T-cell (primary cell): ENCODE data around the gene FAM135A. TPM values are rescaled to one million over a fixed set of nuclear protein-coding genes. Genes with fewer than 3 reads are reported as not detected.

Experiments
- ATAC-seq, 4 experiments: fragments of 200-7000 bp in 3 of 4; fragments of 150-1000 bp in 1 of 4; cut with Tn5 transposase; replicated peaks in 1 of 4; 1 replicate in 3 of 4; 2 replicates in 1 of 4; pipeline ENCODE4 v1.10.0; 2021; ENCODE audit warnings: moderate library complexity in 3 of 4, mild to moderate bottlenecking in 2 of 4, moderate number of reproducible peaks in 1 of 4
- CTCF ChIA-PET, 2 donors: fragments of 300-600 bp; sonication (Branson Sonifier 250); formaldehyde crosslinking; loops; one replicate each; lab custom pipeline; 2022; ENCODE audit warnings: antibody characterized with exemption in 2 of 2; lab: Charles Lee
- POLR2A ChIA-PET, 2 donors: fragments of 300-600 bp; sonication (Branson Sonifier 250); formaldehyde crosslinking; loops; one replicate each; lab custom pipeline; 2022; ENCODE audit warnings: antibody characterized with exemption in 2 of 2; lab: Charles Lee
- DNase-seq, 35 experiments: peaks; one replicate each; pipeline versions ENCODE4 v3.0.0 to v3.0.0-alpha.2; 2013 to 2023
- H3K27ac ChIP-seq: one replicate; pipeline ENCODE4 v1.5.1; 2013; ENCODE audit warnings: low read length
- H3K27me3 ChIP-seq, 2 experiments: replicated peaks in 1 of 2; 1 replicate in 1 of 2; 2 replicates in 1 of 2; pipeline versions ENCODE4 v1.6.1 to v1.7.0; 2013; ENCODE audit warnings: low read length in 1 of 2, mixed read lengths in 1 of 2; ENCODE audit not compliant: control insufficient read depth in 2 of 2, insufficient read depth in 2 of 2; ENCODE audit errors: extremely low read depth in 1 of 2
- H3K36me3 ChIP-seq, 2 donors: 1 replicate in 1 of 2; 2 replicates in 1 of 2; pipeline versions ENCODE4 v1.6.1 to v1.7.0; 2013; ENCODE audit warnings: low read length in 1 of 2; ENCODE audit not compliant: control insufficient read depth in 2 of 2, insufficient read depth in 1 of 2; ENCODE audit errors: extremely low read depth in 1 of 2
- H3K4me1 ChIP-seq, 2 experiments: 1 replicate in 1 of 2; 2 replicates in 1 of 2; pipeline versions ENCODE4 v1.6.1 to v1.7.0; 2013; ENCODE audit warnings: low read length in 2 of 2, mixed read lengths in 1 of 2; ENCODE audit not compliant: insufficient read depth in 2 of 2, control insufficient read depth in 1 of 2; ENCODE audit errors: extremely low read depth in 1 of 2
- H3K4me3 ChIP-seq, 2 donors: 1 replicate in 1 of 2; 2 replicates in 1 of 2; pipeline versions ENCODE4 v1.5.1 to v1.7.0; 2013; ENCODE audit warnings: mild to moderate bottlenecking in 2 of 2, low read length in 1 of 2, moderate library complexity in 1 of 2; ENCODE audit not compliant: control insufficient read depth in 1 of 2; ENCODE audit errors: extremely low read depth in 1 of 2
- H3K9me3 ChIP-seq: 2 replicates; pipeline ENCODE4 v1.7.0; 2013
- H3K27ac Mint-ChIP-seq, 2 donors: one replicate each; pipeline ENCODE4 v1.8.0; 2020 to 2021; ENCODE audit warnings: mild to moderate bottlenecking in 2 of 2, mixed read lengths in 2 of 2
- H3K27me3 Mint-ChIP-seq, 2 donors: one replicate each; pipeline ENCODE4 v1.8.0; 2021 to 2022; ENCODE audit warnings: mixed read lengths in 2 of 2
- H3K36me3 Mint-ChIP-seq: one replicate; pipeline ENCODE4 v1.8.0; 2021; ENCODE audit warnings: mixed read lengths
- H3K4me1 Mint-ChIP-seq, 3 donors: one replicate each; pipeline ENCODE4 v1.8.0; 2020 to 2022; ENCODE audit warnings: mixed read lengths in 3 of 3, mild to moderate bottlenecking in 1 of 3
- H3K4me3 Mint-ChIP-seq, 3 donors: one replicate each; pipeline ENCODE4 v1.8.0; 2020 to 2022; ENCODE audit warnings: mild to moderate bottlenecking in 3 of 3, mixed read lengths in 3 of 3, moderate library complexity in 3 of 3
- H3K9me3 Mint-ChIP-seq, 3 donors: one replicate each; pipeline ENCODE4 v1.8.0; 2020 to 2022; ENCODE audit warnings: mixed read lengths in 3 of 3
- WGBS: methylation state at CpG from one replicate; pipeline ENCODE4 v1.1.5; 2013; ENCODE audit warnings: missing lambda C conversion rate; ENCODE audit not compliant: insufficient coverage; 5-methylcytosine and 5-hydroxymethylcytosine counted together
- total RNA-seq, 35 experiments: library from RNA in 6 of 35; stranded (reverse) in 6 of 35; fragments of 120-200 nt in 1 of 35; gene quantifications; one replicate each; pipeline versions ENCODE4 v1.2.1 to v1.2.4 and lab custom pipeline; 2013 to 2026

FAM135A gene
- total RNA-seq, 5 donors from 2014 or later (not counting 1 experiment from before 2014, with no cell fraction given): 6.4 to 8.4 (median 7.6) TPM

DNA sequence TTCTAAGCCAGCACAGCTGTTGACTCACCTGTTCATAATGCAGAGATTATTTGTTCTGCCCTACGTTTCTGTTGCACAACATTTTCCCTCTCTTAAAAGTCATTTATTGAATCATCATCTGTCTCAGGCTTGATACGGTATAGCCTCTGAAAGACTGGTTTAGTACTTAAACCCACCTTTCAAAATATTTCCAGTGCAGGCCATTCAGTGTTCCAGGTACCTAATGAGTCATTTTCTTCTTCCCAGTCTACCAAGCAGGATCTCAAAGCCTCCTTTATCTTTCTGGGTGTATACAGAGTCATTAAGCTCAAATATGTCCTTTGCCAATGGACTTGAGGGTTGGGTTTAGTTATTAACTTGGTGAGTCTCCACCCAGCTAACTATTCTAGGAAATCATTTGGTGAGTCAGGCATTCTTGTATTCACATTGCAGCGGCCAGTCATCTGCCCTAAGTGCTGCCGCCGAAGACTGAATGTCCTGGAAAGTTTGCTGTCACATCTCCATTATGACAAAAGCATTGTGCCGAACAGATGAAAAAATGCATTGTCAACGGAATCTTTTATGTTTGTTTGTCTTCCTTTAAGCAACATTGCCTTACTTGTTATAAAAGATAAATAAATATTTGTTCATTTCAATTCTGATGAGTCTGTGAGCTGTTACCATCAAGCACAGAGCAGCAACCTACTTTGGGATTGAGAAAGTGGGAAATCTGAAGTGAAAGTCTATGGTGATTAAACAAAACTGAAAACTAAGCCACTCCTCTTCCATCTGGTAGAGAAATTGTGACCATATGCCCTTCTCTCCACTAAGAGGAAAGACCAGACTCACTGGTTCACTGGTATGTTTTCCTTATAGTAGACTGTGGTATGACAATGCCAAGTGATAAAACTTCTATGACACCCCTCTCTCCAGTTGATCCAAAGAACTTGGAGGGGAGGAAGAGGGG is 14.3 kb upstream of the FAM135A start:
- H3K27me3 ChIP-seq: peaks cover 2% of the 10 kb centered on the region in 2 experiments
- H3K4me1 Mint-ChIP-seq: no peaks in the 10 kb centered on the region
- ChIA-PET POLR2A (no interaction called here), CTCF (no interaction called here)
- no peak overlapping the region for H3K4me3 ChIP-seq
- H3K9me3 Mint-ChIP-seq: no peaks in the 10 kb centered on the region
- DNase-seq (no peak), ATAC-seq (no peak)
- H3K27ac ChIP-seq: no peak overlapping the region
- no peaks in the 10 kb centered on the region for H3K9me3 ChIP-seq
- no peaks in the 10 kb centered on the region for H3K4me1 ChIP-seq
- peaks cover 21 to 32% of the 10 kb centered on the region in 2 donors for H3K27me3 Mint-ChIP-seq
- 84% methylated on average over 5 of the region's 7 CpGs for WGBS
- no peaks in the 10 kb centered on the region for H3K36me3 ChIP-seq
- no peak overlapping the region for H3K4me3 Mint-ChIP-seq
- no peaks in the 10 kb centered on the region for H3K36me3 Mint-ChIP-seq
- no peak overlapping the region for H3K27ac Mint-ChIP-seq

DNA sequence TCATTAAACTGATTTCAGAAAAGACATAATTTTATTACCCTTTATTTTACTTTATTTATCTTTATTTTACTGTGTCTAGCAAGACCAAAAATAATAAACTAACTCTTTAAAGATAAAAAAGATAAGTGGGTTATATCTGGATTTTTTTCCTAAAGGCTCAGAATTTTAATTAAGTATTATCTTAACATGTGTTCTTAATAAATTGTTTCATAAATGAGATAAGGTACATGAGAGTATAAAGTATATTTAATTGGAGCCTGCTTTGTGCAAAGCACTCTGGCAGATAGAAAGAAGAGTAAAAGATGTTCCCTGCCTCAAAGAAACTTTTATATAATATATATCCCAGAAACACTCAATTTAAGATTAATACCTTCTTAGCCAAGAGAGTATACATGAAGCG is 8.7 kb upstream of the FAM135A start:
- DNase-seq (no peak), ATAC-seq (no peak)
- Mint-ChIP-seq H3K27me3 (peaks cover 20 to 21% of the 10 kb centered on the region in 2 donors), H3K27ac (no peak overlapping the region), H3K36me3 (no peaks in the 10 kb centered on the region), H3K9me3 (no peaks in the 10 kb centered on the region), H3K4me1 (no peaks in the 10 kb centered on the region), H3K4me3 (no peak overlapping the region)
- 100% methylated on average over 1 of the region's 1 CpG for WGBS
- Histone ChIP-seq H3K4me1 (no peaks in the 10 kb centered on the region), H3K27me3 (no peaks in the 10 kb centered on the region), H3K36me3 (no peaks in the 10 kb centered on the region), H3K27ac (no peak overlapping the region), H3K4me3 (no peak overlapping the region), H3K9me3 (no peaks in the 10 kb centered on the region)
- ChIA-PET POLR2A (no interaction called here), CTCF (interaction anchor here in 1 of 2 donors (0.6 kb wide), 1 partner anchor 160 kb away, joined by 3 read pairs; no protein-coding TSS in a partner anchor)

DNA sequence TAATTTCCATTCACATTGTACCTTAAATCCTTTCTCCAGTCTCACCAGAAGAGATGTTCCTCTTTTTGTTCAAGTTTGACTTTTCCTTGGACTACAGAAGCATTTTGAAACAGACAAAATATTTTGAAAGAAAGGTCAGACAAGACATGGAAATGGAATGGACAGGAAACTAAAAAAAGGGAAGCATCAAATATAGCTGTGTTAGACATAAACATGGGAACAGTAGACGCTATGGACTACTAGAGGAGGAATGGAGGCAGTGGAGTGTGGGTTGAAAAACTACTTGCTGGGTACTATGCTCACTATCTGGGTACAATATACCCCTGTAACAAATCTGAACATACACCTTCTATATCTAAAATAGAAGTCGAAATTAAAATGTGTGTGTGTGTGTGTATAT is 4.1 kb upstream of the FAM135A start:
- Histone ChIP-seq H3K4me3 (no peak overlapping the region), H3K4me1 (peaks cover 4 to 8% of the 10 kb centered on the region in 2 experiments), H3K27me3 (no peaks in the 10 kb centered on the region), H3K9me3 (no peaks in the 10 kb centered on the region), H3K36me3 (no peaks in the 10 kb centered on the region), H3K27ac (no peak overlapping the region)
- no peak overlapping the region for H3K27ac Mint-ChIP-seq
- POLR2A ChIA-PET: no interaction called here
- peaks cover 10 to 11% (median 11%) of the 10 kb centered on the region in 3 donors for H3K4me1 Mint-ChIP-seq
- H3K27me3 Mint-ChIP-seq: peaks cover 6 to 12% of the 10 kb centered on the region in 2 donors
- H3K9me3 Mint-ChIP-seq: no peaks in the 10 kb centered on the region
- H3K4me3 Mint-ChIP-seq: no peak overlapping the region
- ATAC-seq (no peak), DNase-seq (no peak)
- CTCF ChIA-PET: interaction anchor here (0.6 to 1.0 kb wide), 2 partner anchors 224 to 294 kb away, joined by 3 read pairs; no protein-coding TSS in a partner anchor
- WGBS: no CpG with 5 or more reads among the region's 2 CpGs
- H3K36me3 Mint-ChIP-seq: no peaks in the 10 kb centered on the region

DNA sequence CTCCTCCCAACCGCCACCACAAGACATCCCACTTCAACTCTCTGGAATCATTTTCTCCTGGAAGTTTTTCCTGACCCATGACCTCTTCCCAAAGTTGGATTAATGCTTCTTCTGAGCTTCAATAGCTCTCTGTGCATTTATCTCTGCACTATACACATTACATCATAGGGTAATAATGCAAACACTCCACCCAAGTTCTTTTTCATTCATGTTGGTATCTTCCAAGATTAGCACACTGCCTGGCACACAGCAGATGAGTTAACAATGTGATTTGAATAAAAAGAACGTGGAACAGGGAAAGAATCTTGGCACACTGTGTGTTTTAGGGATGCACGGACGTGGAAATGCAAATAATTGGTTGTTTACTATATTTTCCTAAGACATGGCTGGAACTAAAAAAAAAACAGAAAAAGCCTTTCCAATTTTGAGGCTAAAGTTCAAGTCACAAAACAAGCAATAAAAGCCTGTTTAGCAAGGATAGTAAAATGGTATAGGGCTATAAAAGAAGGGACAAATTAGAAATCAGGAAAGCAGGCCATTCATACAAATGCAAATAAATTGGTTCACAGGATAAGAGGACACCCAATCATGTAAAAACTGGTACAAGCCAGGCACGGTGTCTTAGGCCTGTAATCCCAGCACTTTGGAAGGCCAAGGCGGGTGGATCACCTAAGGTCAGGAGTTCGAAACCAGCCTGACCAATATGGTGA is 1.6 kb upstream of the FAM135A start:
- Mint-ChIP-seq H3K9me3 (no peaks in the 10 kb centered on the region), H3K27me3 (peaks cover 0 to 6% of the 10 kb centered on the region in 2 donors), H3K27ac (peak overlapping the region in 1 of 2 donors; percentile 12), H3K4me1 (peaks cover 22 to 26% (median 23%) of the 10 kb centered on the region in 3 donors), H3K4me3 (peak overlapping the region; percentile 87 to 96 (median 95)), H3K36me3 (peaks cover 4% of the 10 kb centered on the region)
- WGBS: 100% methylated on average over 2 of the region's 7 CpGs
- Histone ChIP-seq H3K27ac (no peak overlapping the region), H3K4me1 (peaks cover 4 to 9% of the 10 kb centered on the region in 2 experiments), H3K9me3 (no peaks in the 10 kb centered on the region), H3K27me3 (no peaks in the 10 kb centered on the region), H3K4me3 (no peak overlapping the region), H3K36me3 (no peaks in the 10 kb centered on the region)
- ChIA-PET CTCF (interaction anchor here in 1 of 2 donors (0.7 to 3.0 kb wide), 4 partner anchors 12 to 544 kb away, joined by 3 to 11 read pairs (median 3); no protein-coding TSS in a partner anchor), POLR2A (no interaction called here)
- no peak for ATAC-seq
- DNase-seq: no peak

DNA sequence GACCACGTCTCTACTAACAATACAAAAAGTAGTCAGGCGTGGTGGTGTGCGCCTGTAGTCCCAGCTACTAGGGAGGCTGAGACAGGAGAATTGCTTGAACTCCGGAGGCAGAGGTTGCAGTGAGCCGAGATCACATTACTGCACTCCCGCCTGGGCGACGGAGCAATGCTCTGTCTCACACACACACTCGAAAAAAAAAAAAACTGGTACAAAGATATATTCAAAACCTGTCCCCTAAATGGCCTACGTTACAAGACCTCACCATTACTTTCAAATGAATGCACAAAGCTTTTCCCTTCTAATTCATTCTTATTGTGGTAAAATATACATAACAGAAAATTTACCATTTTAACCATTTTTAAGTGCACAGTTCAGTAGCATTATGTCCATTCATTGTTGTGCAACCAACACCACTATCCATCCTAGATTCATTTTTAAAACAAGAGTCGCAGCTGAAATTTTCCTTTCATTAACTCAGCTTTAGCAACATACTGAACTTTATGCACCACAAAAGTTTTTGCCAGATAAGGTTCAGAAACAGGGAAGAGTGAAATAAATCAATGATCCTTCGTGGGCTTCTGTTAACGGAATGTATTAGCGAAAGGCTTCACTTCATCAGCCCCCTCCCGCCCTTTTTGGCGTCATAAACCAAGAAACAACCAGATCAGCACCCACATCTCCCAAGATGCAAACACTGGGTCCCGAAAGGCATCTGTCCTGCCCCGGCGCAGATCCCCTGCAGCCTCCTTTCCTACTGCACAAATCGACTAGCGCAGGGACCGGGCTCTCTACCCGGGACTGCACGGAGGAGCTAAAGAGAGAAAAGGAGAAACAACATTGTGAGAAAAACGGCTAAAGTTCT is 825 bp upstream of the FAM135A start:
- POLR2A ChIA-PET: interaction anchor here in 1 of 2 donors (0.6 kb wide), 5 partner anchors 8 to 597 kb away, joined by 3 to 8 read pairs (median 3); no protein-coding TSS in a partner anchor
- Histone ChIP-seq H3K27me3 (no peaks in the 10 kb centered on the region), H3K9me3 (no peaks in the 10 kb centered on the region), H3K4me3 (peak overlapping the region; percentile 86 to 87), H3K27ac (peak overlapping the region; percentile 63), H3K4me1 (peaks cover 4 to 9% of the 10 kb centered on the region in 2 experiments), H3K36me3 (no peaks in the 10 kb centered on the region)
- Mint-ChIP-seq H3K27ac (peak overlapping the region; percentile 80 to 87), H3K36me3 (peaks cover 4% of the 10 kb centered on the region), H3K4me3 (peak overlapping the region; percentile 87 to 96 (median 95)), H3K27me3 (peaks cover 0 to 4% of the 10 kb centered on the region in 2 donors), H3K4me1 (peaks cover 22 to 26% (median 23%) of the 10 kb centered on the region in 3 donors), H3K9me3 (no peaks in the 10 kb centered on the region)
- DNase-seq (no peak), ATAC-seq (peak; percentile 18 to 38 (median 26))
- CTCF ChIA-PET: interaction anchor here (0.6 to 3.0 kb wide), 7 partner anchors 14 to 616 kb away, joined by 3 to 11 read pairs (median 5); partner anchors contain the start of gene LMBRD1 (in 1 of the 2)
- WGBS: 0% methylated on average over 5 of the region's 25 CpGs
